ENCODE results near the gene DENND1A.

DENND1A gene

DNA sequence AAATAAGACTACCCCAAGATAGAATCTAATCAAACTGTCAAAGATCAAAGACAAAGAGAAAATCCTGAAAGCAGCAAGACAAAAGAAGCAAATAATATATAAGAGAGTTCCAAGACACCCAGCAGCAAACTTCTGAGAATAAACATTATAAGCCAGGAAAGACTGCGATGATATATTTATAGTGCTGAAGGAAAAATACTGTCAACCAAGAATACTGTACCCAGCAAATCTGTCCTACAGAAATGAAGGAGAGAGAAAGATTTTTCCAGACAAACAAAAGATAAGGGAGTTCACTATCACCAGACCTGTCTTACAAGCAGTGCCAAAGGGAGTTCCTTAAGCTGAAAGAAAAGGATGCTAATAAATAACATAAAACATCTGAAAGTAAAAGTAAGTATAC, 227.4 kb downstream of the DENND1A start:
- no peak overlapping the region for H3K18ac ChIP-seq (ENCODE audit: low read length)
- no peak overlapping the region for H4K8ac ChIP-seq (ENCODE audit: low read depth, low read length)
- H2BK5ac ChIP-seq (ENCODE audit: low read length), result no peak overlapping the region
- H3K27me3 ChIP-seq (ENCODE audit: control insufficient read depth in 3 of 3, insufficient read depth in 3 of 3, low read depth in 1 of 3, low read length in 3 of 3), result no peaks in the 10 kb centered on the region
- H3K27ac ChIP-seq (replicated peaks; ENCODE audit: low read length), result no peak overlapping the region
- no CpG with 5 or more reads among the region's 1 CpG for WGBS, 2 donors (ENCODE audit: extremely low coverage in 2 of 2, insufficient read length in 2 of 2, insufficient replicate concordance in 1 of 2)
- H3K14ac ChIP-seq (ENCODE audit: low read length), result no peak overlapping the region
- no peak overlapping the region for H2BK12ac ChIP-seq (ENCODE audit: low read length)
- no peak overlapping the region for H2BK120ac ChIP-seq (ENCODE audit: low read depth, low read length)
- H3K9me3 ChIP-seq (replicated peaks in 1 of 2; ENCODE audit: control insufficient read depth in 2 of 2, insufficient read depth in 1 of 2, low read depth in 1 of 2, low read length in 2 of 2), result peaks cover 5 to 12% of the 10 kb centered on the region in 2 donors
- H3K4me3 ChIP-seq (ENCODE audit: low read length in 2 of 2), result no peak overlapping the region
- H2AFZ ChIP-seq (ENCODE audit: low read length), result no peak overlapping the region
- no peaks in the 10 kb centered on the region for H3K79me1 ChIP-seq (ENCODE audit: low read depth, low read length)
- H4K91ac ChIP-seq (ENCODE audit: low read depth, low read length, poor library complexity), result no peak overlapping the region
- no peak for DNase-seq (ENCODE audit: low spot score)
- no peak overlapping the region for H2BK15ac ChIP-seq (ENCODE audit: low read length)
- H3K4ac ChIP-seq (ENCODE audit: low read length), result no peak overlapping the region
- no peaks in the 10 kb centered on the region for H3K4me1 ChIP-seq (ENCODE audit: control insufficient read depth in 2 of 2, insufficient read depth in 1 of 2, low read depth in 1 of 2, low read length in 2 of 2)
- H3K9ac ChIP-seq (ENCODE audit: low read depth, low read length, poor library complexity), result no peak overlapping the region
- H2AK5ac ChIP-seq (ENCODE audit: low read depth, low read length), result no peak overlapping the region
- no peak overlapping the region for H3K23ac ChIP-seq (ENCODE audit: low read depth, low read length, poor library complexity)
- H3K4me2 ChIP-seq (ENCODE audit: insufficient read depth, low read length, poor library complexity, severe bottlenecking), result no peak overlapping the region
- no peaks in the 10 kb centered on the region for H3K36me3 ChIP-seq (replicated peaks in 1 of 2; ENCODE audit: control insufficient read depth in 2 of 2, insufficient read depth in 2 of 2, low read length in 2 of 2)

DNA sequence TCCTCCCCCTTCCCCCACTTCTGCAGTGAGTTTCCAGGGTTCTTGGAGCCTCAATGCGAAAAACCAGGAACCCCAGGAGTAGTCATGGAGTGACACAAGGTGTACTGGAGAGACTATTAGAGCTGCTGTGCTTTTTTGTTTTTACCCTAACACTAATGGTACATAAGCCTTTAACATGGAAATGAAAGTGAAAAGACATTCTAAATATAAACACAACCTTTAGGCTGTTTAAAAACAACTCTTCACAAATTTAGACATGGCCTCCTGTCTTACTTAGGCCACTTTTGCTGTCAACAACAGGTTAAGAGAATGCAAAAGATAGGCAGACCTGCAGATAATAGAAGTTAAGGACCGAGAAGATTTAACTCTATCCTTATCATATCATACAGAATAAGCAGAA, 232.2 kb downstream of the DENND1A start:
- no peak overlapping the region for H3K18ac ChIP-seq (ENCODE audit: low read length)
- DNase-seq (ENCODE audit: low spot score), result no peak
- H3K4ac ChIP-seq (ENCODE audit: low read length), result no peak overlapping the region
- no peak overlapping the region for H2BK120ac ChIP-seq (ENCODE audit: low read depth, low read length)
- no peak overlapping the region for H2BK5ac ChIP-seq (ENCODE audit: low read length)
- no peak overlapping the region for H3K27ac ChIP-seq (replicated peaks; ENCODE audit: low read length)
- no peaks in the 10 kb centered on the region for H3K79me1 ChIP-seq (ENCODE audit: low read depth, low read length)
- no peak overlapping the region for H2BK15ac ChIP-seq (ENCODE audit: low read length)
- no peak overlapping the region for H3K23ac ChIP-seq (ENCODE audit: low read depth, low read length, poor library complexity)
- H3K9ac ChIP-seq (ENCODE audit: low read depth, low read length, poor library complexity), result no peak overlapping the region
- H3K4me1 ChIP-seq (ENCODE audit: control insufficient read depth in 2 of 2, insufficient read depth in 1 of 2, low read depth in 1 of 2, low read length in 2 of 2), result no peaks in the 10 kb centered on the region
- no peak overlapping the region for H4K91ac ChIP-seq (ENCODE audit: low read depth, low read length, poor library complexity)
- H3K4me2 ChIP-seq (ENCODE audit: insufficient read depth, low read length, poor library complexity, severe bottlenecking), result no peak overlapping the region
- peaks cover 5 to 12% of the 10 kb centered on the region in 2 donors for H3K9me3 ChIP-seq (replicated peaks in 1 of 2; ENCODE audit: control insufficient read depth in 2 of 2, insufficient read depth in 1 of 2, low read depth in 1 of 2, low read length in 2 of 2)
- no peak overlapping the region for H3K4me3 ChIP-seq (ENCODE audit: low read length in 2 of 2)
- no peaks in the 10 kb centered on the region for H3K27me3 ChIP-seq (ENCODE audit: control insufficient read depth in 3 of 3, insufficient read depth in 3 of 3, low read depth in 1 of 3, low read length in 3 of 3)
- H2BK12ac ChIP-seq (ENCODE audit: low read length), result no peak overlapping the region
- H3K36me3 ChIP-seq (replicated peaks in 1 of 2; ENCODE audit: control insufficient read depth in 2 of 2, insufficient read depth in 2 of 2, low read length in 2 of 2), result no peaks in the 10 kb centered on the region
- H3K14ac ChIP-seq (ENCODE audit: low read length), result no peak overlapping the region
- H2AFZ ChIP-seq (ENCODE audit: low read length), result no peak overlapping the region
- H2AK5ac ChIP-seq (ENCODE audit: low read depth, low read length), result no peak overlapping the region
- WGBS, 2 donors (ENCODE audit: extremely low coverage in 2 of 2, insufficient read length in 2 of 2, insufficient replicate concordance in 1 of 2), result no CpG with 5 or more reads among the region's 2 CpGs
- no peak overlapping the region for H4K8ac ChIP-seq (ENCODE audit: low read depth, low read length)

DNA sequence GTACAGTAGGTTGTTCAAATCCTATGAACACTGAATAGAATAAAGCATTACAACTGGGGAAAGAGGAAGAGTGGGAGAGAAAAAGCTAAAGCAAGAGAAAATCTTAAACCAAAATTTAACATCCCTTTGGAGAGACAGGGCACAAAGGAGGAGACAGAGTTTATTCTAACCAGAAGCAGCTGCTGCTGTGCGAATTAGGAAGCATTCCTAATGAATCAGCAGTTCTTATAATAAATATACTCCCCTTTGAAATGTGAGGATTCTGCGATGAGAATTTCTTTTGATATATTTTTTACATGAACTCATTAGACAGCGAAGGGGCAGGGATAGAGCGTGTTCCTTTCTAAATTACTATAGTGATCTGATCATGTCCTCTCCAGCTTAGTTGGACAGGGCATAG, 233.4 kb downstream of the DENND1A start:
- H2BK12ac ChIP-seq (ENCODE audit: low read length), result no peak overlapping the region
- H3K27me3 ChIP-seq (ENCODE audit: control insufficient read depth in 3 of 3, insufficient read depth in 3 of 3, low read depth in 1 of 3, low read length in 3 of 3), result no peaks in the 10 kb centered on the region
- H4K8ac ChIP-seq (ENCODE audit: low read depth, low read length), result no peak overlapping the region
- DNase-seq (ENCODE audit: low spot score), result no peak
- no peak overlapping the region for H3K23ac ChIP-seq (ENCODE audit: low read depth, low read length, poor library complexity)
- no peak overlapping the region for H2BK120ac ChIP-seq (ENCODE audit: low read depth, low read length)
- no peak overlapping the region for H2BK15ac ChIP-seq (ENCODE audit: low read length)
- no peak overlapping the region for H2AFZ ChIP-seq (ENCODE audit: low read length)
- no peak overlapping the region for H3K14ac ChIP-seq (ENCODE audit: low read length)
- H2AK5ac ChIP-seq (ENCODE audit: low read depth, low read length), result no peak overlapping the region
- H3K79me1 ChIP-seq (ENCODE audit: low read depth, low read length), result no peaks in the 10 kb centered on the region
- H3K18ac ChIP-seq (ENCODE audit: low read length), result no peak overlapping the region
- H3K4me2 ChIP-seq (ENCODE audit: insufficient read depth, low read length, poor library complexity, severe bottlenecking), result no peak overlapping the region
- no peak overlapping the region for H4K91ac ChIP-seq (ENCODE audit: low read depth, low read length, poor library complexity)
- H3K9ac ChIP-seq (ENCODE audit: low read depth, low read length, poor library complexity), result no peak overlapping the region
- H3K36me3 ChIP-seq (replicated peaks in 1 of 2; ENCODE audit: control insufficient read depth in 2 of 2, insufficient read depth in 2 of 2, low read length in 2 of 2), result no peaks in the 10 kb centered on the region
- H3K4ac ChIP-seq (ENCODE audit: low read length), result no peak overlapping the region
- no peak overlapping the region for H3K27ac ChIP-seq (replicated peaks; ENCODE audit: low read length)
- no peak overlapping the region for H3K4me3 ChIP-seq (ENCODE audit: low read length in 2 of 2)
- peaks cover 2 to 5% of the 10 kb centered on the region in 2 donors for H3K9me3 ChIP-seq (replicated peaks in 1 of 2; ENCODE audit: control insufficient read depth in 2 of 2, insufficient read depth in 1 of 2, low read depth in 1 of 2, low read length in 2 of 2)
- H2BK5ac ChIP-seq (ENCODE audit: low read length), result no peak overlapping the region
- WGBS, 2 donors (ENCODE audit: extremely low coverage in 2 of 2, insufficient read length in 2 of 2, insufficient replicate concordance in 1 of 2), result no CpG with 5 or more reads among the region's 4 CpGs
- H3K4me1 ChIP-seq (ENCODE audit: control insufficient read depth in 2 of 2, insufficient read depth in 1 of 2, low read depth in 1 of 2, low read length in 2 of 2), result peaks cover 0 to 2% of the 10 kb centered on the region in 2 donors

DNA sequence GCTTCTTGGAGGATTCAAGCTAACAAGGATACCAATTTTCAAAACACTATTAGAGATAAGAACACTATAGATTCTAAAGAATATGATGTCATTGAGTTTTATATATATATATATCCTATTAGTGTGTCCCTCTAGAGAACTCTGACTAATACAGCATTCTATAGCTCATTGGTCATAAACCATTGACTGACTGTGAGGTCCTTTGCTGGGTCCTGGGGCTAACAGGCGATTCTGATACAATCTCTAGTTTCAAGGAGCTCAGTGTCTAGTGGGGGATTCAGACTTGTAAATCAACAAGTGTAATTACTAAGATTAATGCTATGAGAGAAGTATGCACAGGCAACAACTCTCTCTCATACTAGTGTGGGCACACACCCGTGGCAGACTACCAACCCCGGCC, 234.5 kb downstream of the DENND1A start:
- no peak overlapping the region for H2AFZ ChIP-seq (ENCODE audit: low read length)
- no peaks in the 10 kb centered on the region for H3K36me3 ChIP-seq (replicated peaks in 1 of 2; ENCODE audit: control insufficient read depth in 2 of 2, insufficient read depth in 2 of 2, low read length in 2 of 2)
- no peaks in the 10 kb centered on the region for H3K27me3 ChIP-seq (ENCODE audit: control insufficient read depth in 3 of 3, insufficient read depth in 3 of 3, low read depth in 1 of 3, low read length in 3 of 3)
- H3K9me3 ChIP-seq (replicated peaks in 1 of 2; ENCODE audit: control insufficient read depth in 2 of 2, insufficient read depth in 1 of 2, low read depth in 1 of 2, low read length in 2 of 2), result peaks cover 0 to 3% of the 10 kb centered on the region in 2 donors
- H3K4me2 ChIP-seq (ENCODE audit: insufficient read depth, low read length, poor library complexity, severe bottlenecking), result no peak overlapping the region
- WGBS, 2 donors (ENCODE audit: extremely low coverage in 2 of 2, insufficient read length in 2 of 2, insufficient replicate concordance in 1 of 2), result no CpG with 5 or more reads among the region's 3 CpGs
- H3K9ac ChIP-seq (ENCODE audit: low read depth, low read length, poor library complexity), result no peak overlapping the region
- H3K18ac ChIP-seq (ENCODE audit: low read length), result no peak overlapping the region
- no peak overlapping the region for H2BK5ac ChIP-seq (ENCODE audit: low read length)
- no peak for DNase-seq (ENCODE audit: low spot score)
- no peak overlapping the region for H2BK12ac ChIP-seq (ENCODE audit: low read length)
- no peak overlapping the region for H3K14ac ChIP-seq (ENCODE audit: low read length)
- H3K79me1 ChIP-seq (ENCODE audit: low read depth, low read length), result no peaks in the 10 kb centered on the region
- H3K23ac ChIP-seq (ENCODE audit: low read depth, low read length, poor library complexity), result no peak overlapping the region
- peaks cover 0 to 2% of the 10 kb centered on the region in 2 donors for H3K4me1 ChIP-seq (ENCODE audit: control insufficient read depth in 2 of 2, insufficient read depth in 1 of 2, low read depth in 1 of 2, low read length in 2 of 2)
- H4K91ac ChIP-seq (ENCODE audit: low read depth, low read length, poor library complexity), result no peak overlapping the region
- H3K4ac ChIP-seq (ENCODE audit: low read length), result no peak overlapping the region
- no peak overlapping the region for H4K8ac ChIP-seq (ENCODE audit: low read depth, low read length)
- H2AK5ac ChIP-seq (ENCODE audit: low read depth, low read length), result no peak overlapping the region
- no peak overlapping the region for H2BK120ac ChIP-seq (ENCODE audit: low read depth, low read length)
- H3K4me3 ChIP-seq (ENCODE audit: low read length in 2 of 2), result no peak overlapping the region
- no peak overlapping the region for H3K27ac ChIP-seq (replicated peaks; ENCODE audit: low read length)
- no peak overlapping the region for H2BK15ac ChIP-seq (ENCODE audit: low read length)

All from neuronal stem cell (in vitro differentiated cells).